CD4-positive, alpha-beta T cell treated with Interleukin-6 for 4 hours (primary cell): ENCODE data around the gene DENND5A.

Experiments
- DNase-seq: peaks from one replicate; pipeline ENCODE4 v3.0.0-alpha.2; 2020; ENCODE audit warnings: mixed read lengths

Gene DENND5A

DNA sequence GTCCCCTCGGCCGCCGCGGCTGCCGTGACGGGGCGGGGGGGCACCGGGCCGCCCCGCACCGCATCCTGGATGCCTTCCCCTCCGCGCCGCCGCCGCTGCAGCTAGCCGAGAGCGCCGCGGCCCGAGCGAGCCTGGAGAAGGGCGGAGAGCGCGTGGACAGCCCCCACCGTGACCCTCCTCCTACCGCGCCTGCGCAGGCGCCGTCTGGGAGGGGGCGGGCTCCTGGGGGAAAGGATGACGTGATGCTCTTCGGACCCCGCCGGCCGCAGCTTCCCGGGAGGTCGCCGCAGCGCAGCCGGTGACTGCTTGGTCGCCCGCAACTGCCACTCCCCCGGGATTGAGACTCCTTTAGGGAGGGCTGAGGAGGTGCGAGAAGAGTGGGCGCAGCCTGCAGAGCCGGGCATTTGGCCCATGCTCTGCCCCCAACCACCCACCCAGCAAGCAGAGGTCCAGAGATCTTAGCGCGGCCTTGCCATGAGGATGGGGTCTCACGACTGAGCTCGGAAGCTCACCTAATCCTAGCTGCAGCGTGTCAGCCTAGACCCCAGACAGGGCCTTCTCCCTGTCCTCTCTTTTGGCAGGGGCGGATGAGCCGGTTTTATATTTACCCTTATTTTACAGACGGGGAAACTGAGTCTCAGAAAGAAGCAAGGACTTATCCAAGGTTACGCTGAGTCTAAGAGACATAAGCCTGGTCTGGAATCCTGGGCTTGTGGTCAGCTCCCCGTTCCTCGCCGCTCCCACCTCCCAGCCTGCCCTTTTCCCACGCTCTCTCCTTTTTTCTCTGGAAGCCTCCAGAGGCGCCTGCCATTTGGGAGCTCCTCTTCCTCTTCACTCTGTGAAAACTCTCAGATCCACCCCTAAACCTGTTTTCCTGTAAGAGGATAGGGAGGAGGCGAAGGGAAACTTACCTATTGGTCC, at the start of gene DENND5A:
DENND5A (minus strand) TSS at position 140 of the 921 bp plus-strand sequence. CDS start 281 bp downstream, outside the sequence.
- DNase-seq: peak; percentile 69

DNA sequence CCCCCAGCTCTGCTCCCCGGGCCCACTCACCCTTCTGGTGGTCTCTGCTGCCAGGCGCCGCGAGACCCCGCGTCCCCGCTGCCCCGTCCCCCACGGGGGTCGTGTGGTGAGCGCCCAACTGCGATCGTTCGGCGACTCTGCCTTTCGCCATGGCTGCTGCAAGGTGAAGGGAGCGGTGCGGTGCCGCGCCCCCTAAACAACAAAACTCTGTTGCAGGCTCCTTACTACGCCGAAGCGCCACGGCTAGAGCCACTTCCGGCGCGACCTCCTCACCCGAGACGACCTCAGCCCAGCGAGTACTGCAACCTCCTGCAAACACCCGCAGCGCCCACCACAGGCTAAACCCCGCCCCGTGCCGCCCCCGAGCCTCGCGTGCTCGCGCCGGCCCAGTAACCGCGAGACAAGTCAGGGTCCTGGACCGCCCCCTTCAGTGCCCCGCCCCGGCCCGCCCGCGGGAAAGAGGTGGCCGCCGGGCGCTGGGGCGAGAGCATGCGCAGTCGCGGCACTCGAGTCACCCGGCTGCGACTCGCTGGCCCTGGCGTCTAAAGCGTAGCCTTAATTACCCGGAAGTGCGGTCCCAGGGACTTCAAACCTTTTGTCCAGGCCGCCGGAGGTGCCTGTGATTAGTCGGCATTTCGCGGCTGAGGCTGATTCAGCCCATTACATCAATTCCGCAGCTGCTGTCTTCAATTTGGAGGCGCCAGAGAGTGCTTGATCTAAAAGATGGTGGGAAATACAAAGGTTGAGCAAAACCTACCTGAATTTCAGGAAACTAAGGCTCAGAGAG, 49.3 kb upstream of the DENND5A start, which contains the start of gene TMEM41B:
TMEM41B (minus strand) TSS at position 303 of the 787 bp plus-strand sequence; CDS start at position 151, 152 bp downstream.
- peak; percentile 100 for DNase-seq

DNA sequence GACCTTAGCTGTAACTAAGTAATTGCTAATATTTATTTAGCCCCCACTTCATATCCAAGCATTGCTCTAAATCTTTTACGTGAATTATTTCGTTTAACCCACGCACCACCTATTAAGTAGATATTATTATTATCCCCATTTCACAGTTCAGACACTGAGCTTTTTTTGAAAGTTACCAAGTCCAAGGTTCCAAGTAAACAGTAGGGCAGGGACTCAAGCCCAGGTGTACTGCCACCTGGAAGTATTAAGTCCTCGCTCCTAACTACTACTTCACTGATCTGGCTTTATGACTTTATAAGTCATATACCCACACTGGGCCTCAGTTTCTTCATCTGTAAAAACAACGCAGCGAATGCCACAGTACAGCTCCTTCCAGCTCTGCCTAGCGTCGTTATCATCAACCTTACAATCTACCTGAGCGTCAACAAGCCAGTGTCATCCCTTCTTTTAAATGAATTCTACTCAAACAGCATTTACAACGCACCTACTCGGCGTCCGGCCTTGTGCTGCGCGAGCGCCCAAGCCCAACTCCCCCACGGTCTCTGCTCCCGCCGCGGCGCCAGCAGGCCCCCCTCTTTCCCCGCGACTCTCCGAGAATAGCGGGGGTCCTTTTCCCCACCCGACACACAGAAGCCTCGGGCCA, 48.6 kb upstream of the DENND5A start:
- peak; percentile 39 for DNase-seq

DNA sequence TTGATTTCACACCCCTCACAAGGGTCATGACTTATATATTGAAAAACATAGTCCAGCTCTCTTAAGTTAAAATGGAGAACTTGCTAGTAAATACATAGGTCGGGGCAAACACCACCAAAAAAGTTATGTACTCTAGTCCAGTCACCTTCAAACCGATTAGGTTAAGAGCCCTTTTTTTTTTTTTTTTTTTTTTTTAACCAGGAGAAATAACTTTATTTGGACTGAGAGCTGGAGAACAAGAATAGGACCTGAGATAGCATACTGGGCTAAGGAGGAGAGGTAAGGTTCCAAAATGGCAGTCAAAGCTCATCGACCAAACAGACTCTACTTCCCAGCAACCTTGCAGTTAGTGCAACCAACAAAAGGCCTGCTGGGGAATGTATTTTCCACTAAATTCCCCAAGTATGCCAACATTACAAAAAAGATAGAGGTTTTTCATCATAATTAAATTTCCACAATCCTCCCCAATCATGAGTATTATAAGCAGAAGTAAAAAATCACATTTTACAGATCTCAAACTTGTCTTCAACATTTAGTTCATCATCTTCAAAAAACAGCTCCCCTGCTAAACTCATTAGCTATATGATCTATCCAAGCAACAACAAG, 45.4 kb upstream of the DENND5A start:
- no peak for DNase-seq

DNA sequence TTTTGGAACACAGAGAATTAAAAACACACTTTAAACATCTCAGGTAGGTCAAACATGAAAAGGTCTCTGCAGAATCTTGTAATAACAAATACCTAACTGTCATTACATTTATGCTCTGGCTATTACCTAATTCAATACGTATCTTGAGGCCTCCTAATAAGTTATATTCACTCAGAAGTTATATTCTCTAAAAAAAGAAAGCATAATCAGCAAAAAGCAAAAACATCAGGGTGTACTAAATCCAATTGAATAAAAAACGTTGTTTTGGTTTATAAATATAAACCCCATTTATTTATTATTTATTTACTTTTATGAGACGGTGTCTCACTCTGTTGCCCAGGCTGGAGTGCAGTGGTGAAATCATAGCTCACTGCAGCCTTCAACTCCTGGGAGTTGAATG, 39.0 kb upstream of the DENND5A start:
- DNase-seq: no peak

DNA sequence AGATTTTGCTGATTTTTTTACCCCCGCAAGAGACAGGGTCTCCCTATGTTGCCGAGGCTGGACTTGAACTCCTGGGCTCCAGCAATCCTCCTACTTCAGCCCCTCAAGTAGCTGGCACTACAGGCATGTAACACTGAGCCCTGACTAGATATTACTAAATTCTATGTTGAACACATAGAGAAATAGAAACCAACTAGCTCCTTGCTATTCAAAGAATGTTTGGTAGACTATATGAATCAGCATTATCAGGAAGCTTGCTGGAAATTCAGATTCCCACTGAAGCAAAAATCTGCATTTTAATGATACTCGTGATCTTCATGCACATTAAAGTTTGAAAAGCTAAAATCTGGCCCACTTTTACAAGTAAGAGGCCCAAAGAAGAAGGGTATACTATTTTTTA, 37.3 kb upstream of the DENND5A start:
- no peak for DNase-seq

DNA sequence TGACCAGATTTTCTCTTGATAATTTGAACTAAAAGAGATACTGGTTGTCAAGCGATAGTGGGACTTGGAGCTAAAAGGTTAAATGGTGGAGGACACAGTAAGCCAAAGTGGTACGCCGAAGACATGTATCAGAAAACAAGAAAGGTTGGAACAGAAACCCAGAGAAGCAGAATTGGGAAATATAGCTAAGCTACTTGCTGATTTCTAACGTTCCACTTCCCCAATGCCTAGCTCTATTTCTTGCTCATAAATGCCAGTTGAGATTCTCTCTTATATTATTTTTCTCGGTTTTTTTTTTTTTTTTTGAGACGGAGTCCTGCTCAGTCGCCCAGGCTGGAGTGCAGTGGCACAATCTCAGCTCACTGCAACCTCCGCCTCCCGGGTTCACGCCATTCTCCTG, 36.6 kb upstream of the DENND5A start:
- no peak for DNase-seq

DNA sequence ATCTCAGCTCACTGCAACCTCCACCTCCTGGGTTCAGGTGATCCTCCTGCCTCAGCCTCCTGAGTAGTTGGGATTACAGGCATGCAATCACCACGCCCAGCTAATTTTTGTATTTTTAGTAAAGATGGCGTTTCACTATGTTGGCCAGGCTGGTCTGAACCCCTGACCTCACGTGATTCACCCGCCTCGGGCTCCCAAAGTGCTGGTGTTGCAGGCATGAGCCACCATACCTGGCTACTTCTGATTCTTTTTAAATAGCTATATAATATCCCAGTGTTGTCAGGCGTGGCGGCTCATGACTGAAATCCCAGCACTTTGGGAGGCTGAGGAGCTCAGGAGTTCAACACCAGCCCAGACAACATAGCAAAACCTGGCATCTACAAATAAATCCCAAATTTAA, 28.5 kb upstream of the DENND5A start:
- no peak for DNase-seq

DNA sequence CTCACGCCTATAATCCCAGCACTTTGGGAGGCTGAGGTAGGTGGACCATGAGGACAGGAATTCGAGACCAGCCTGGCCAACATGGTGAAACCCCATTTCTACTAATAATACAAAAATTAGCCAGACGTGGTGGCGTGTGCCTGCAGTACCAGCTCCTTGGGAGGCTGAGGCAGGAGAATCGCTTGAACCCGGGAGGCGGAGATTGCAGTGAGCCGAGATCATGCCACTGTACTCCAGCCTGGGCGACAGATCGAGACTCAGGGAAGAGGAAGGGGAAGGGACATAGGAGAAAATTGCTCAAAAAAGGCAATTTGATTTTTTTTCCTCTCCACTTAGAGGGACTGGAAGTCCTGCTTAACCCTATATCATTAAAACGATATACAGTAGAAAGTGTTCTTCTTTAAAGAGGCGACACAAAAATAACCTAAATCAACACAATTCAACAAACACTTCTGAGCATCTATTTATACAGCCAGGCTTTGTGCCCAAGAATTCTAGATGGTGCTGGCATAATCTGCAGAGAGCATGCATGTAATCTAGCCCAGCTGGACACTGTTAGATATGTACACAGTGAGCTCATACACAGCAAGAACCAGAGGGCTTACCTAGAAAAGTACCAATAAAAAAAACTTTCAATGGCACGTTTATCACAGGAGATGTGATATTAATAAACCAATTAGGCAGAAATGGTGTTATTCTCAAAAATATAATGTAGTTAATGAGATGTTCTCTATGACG, 20.9 kb upstream of the DENND5A start:
- DNase-seq: no peak

DNA sequence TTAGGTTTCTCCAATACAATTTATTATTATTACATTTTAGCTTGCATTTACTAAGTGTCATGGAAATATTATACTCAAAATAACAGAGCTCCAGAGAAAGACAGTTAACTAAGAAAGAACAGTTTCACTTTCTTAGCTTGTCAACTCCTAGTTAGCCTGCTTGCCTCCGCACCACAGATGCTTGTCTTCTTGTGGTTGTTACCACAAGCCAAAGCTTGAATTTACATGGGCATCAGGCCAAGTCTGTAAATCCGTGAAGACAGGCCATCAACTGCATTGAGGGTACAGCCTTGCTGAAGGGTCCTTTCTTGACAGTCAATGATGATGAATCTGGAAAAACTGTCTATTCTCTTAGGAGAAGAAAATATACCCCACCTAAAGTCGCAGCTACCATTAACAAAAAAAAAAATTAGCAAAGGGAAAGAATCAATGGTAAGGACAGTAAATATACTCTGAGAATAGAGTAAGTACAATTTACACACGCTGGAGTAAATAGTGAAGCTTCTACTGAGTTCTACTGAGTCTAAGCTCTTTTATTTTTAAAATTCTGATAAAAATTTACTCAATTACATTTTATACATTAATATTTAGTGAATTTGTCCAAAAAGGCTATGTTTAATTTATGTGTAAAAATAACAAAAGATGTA, 15.6 kb upstream of the DENND5A start:
- peak; percentile 70 for DNase-seq

DNA sequence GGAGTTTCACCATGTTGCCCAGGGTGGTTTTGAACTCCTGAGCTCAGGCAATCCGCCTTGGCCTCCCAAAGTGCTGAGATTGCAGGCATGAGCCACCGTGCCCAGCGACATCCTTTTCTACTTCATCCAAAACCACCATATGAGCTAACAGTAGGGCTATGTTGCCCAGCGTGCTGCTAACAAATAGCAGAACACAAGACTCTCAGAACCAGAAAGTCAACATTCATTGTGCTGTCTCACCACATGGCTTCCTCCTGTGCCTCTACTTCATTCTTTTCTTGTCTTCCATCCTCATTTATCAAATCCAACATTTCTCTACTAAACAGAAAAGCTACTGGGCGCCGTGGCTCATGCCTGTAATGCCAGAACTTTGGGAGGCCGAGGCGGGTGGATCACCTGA, 12.0 kb upstream of the DENND5A start:
- no peak for DNase-seq

DNA sequence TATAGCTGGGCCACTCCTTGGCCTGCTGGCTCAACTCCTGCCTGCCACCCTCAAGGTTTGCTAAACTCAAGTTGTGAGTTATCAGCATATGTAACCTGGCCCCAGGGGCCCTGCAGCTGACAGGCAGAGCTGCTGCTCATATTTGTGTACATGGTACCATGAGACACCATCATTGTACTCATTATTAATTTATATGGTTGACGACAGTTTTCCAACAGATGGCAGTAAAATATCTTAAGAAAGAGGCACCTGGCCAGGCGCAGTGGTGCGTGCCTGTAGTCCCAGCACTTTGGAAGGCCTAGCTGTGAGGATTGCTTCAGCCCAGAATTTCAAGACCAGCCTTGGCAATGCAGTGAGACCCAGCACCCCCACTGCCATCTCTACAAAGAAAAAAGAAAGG, 11.4 kb upstream of the DENND5A start:
- DNase-seq: no peak

DNA sequence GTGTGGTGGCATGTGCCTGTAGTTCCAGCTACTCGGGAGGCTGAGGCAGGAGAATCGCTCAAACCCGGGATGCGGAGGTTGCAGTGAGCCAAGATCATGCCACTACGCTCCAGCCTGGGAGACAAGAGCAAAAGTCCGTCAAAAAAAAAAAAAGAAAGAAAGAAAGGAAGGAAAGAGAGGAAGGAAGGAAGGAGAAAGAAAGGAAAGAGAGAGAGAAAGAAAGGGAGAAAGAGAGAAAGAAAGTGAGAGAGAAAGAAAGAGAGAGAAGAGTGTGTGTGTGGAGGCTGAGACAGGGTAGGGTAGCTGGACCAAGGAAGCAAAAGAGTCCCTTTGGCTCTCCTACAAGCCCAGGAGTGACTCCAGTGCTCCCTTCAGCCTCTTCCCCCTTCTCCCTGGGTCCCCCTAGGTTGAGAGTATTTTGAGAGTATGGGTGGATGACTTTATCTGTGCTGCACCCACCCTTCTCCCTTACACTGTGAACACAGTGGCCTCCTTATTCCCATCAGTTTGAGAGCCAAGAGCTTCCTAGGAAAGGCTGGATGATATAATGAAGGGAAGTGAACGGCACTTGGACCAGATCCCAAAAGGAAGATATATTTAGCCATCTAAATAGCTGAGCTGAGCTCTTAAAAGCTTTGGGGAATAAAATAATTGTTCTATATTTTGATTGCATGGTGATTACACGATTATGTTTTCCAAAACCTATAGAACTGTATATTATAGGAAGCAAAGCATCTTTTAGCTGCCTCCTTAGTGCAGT, 9.5 kb upstream of the DENND5A start:
- DNase-seq: no peak

DNA sequence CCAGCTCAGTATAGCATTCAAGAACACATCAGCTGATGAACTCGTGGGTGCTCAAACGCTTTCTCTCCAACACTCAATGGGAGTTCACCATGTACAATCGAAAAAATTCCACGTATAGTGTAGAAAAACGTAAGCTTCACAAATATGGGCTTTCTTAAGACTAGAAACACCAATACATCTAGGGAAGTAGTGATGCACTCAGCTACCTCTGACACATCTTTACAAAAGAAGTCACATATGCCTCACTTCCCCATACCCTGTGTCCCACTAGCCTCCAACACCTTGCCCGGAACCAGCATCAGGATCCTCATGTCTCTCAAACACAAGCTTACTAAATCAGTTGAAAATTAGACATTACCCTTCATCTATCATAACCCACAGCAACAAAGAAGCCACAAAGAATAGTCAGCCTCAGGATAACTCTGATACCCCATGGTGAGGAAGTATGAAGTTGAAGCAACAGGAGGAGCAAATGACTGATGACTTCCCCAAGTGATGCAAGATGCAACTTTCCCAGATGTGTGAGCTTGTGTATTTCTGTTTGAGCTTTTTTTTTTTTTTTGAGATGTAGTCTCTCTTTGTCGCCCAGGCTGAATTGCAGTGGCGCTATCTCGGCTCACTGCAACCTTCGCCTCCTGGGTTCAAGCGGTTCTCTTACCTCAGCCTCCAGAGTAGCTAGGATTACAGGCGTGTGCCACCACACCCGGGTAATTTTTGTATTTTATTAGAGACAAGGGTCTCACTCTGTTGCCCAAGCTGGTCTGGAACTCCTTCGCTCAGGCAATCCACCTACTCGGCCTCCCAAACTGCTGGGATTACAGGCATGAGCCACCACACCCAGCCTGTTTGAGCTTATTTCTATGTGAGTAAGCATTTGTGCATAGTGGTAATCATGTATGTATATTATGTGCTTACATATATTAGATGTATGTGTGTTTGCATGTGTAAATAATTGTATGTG, 8.5 kb upstream of the DENND5A start:
- DNase-seq: no peak

DNA sequence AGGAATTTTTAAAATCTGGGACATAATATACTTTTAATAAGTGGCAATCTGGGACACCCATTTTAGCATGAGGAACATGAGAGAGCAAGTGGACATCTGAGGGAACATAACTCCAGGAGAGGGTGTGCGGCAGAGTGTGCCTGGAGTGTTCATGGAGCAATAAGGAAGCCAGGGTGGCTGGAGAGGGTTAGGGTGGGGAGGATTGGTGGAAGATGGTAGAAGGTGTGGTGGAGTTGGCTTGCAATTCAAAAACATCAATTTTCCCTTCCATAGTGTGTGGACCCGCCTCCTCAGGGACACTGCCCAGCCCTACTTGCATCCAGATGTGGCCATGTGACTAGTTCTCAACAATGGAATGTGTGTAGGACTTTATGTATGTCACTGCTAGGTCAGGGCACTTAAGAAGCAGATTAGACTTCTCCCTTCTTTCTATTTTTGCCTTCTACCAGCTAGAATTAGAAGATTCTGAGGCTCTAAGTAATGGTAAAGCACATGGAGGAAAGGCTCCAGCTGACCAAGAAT, 4.4 kb upstream of the DENND5A start:
- no peak for DNase-seq

DNA sequence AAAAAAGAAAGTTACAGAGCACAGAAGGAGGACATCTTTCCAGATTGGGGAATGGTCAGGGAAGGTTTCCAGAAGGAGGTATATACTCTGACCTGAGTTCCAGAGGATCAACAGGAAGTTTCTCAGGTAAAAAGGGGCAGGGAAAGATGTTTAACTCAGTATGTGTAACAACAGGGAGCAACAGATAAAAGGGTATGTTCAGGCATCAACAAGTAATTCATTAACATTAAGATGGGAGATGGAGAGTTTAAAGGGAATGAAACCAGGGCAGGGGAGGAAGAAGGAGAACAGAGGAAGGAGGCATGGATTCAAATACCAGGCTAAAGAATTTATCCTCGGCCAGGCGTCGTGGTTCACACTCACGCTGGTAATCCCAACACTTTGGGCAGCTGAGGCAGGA, 2.5 kb upstream of the DENND5A start:
- DNase-seq: no peak

DNA sequence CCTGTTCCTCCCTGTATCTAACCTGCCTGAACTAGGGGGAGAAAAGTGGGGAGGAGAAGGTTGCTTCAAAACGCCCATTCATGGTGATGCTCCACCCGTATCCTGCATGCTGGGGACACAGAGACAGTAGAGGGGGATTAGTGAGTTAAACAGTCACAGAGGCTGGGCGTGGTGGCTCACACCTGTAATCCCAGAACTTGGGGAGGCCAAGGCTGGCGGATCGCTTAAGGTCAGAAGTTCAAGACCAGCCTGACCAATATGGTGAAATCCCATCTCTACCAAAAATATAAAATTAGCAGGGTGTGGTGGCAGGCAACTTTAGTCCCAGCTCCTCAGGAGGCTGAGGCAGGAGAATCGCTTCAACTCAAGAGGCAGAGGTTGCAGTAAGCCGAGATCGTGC, 1.8 kb upstream of the DENND5A start:
- no peak for DNase-seq

DNA sequence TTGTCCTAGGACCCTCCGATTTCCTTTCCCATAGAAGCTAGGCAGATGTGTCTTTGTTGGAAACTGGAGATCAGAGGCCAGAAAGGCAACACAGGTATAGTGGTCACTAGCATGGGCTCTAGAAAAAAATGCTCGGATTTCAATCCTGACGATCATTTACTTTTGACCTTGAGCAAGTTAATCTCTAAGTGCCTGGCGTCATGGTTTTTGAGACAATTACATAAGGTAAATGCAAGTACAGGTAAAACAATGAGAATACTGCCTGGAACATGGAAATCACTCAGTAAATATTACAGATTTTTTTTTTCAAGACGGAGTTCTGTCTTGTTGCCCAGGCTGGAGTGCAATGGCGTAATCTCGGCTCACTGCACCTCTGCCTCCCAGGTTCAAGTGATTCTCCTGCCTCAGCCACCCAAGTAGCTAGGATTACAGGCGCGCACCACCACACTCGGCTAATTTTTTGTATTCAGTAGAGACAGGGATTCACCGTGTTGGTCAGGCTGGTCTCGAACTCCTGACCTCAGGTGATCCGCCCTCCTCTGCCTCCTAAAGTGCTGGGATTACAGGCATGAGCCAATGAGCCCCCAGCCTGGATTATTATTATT, 1.1 kb upstream of the DENND5A start:
- DNase-seq: no peak
